Heart left ventricle (tissue), 13 donors: ENCODE results near the gene HS3ST6.

ENCODE experiments used
- POLR2A ChIP-seq, 2 donors: fragments of 450-650 bp; IDR thresholded peaks; one replicate each; pipeline ENCODE4 v1.6.1; 2017; ENCODE audit warnings: antibody characterized with exemption in 2 of 2, mild to moderate bottlenecking in 2 of 2, moderate library complexity in 2 of 2
- TF ChIP-seq, protein P1 (sequence below), 12 donors: fragments of 200-600 bp; sonication (generic) in 4 of 12; IDR thresholded peaks; one replicate each; pipeline versions ENCODE4 v1.5.0 to v1.8.0; 2018 to 2022; ENCODE audit warnings: antibody characterized with exemption in 12 of 12, mild to moderate bottlenecking in 5 of 12
- donor health status: ischemic (EF 13 %, LVEDD 7.1; RV severe dilation, severe dysfunction).
- donor health status: DM: no; HTN: yes; CAD: no.
- donor health status: DM: no; HTN: no; CAD: no.
- donor health status: ischemic (EF 25% LVEDD 6.9; RV normal size, moderate dysfunction).
- donor health status: ischemic (EF 25% LVEDD 5.7; RV mildly dilated, moderate dysfunction).
- donor health status: ischemic (EF 35%, LVEDD 5.7; RV mildly dilated, moderate dysfunction).
- donor health status: nonischemic (EF 11% LVEDD 7.7; RV severe dilation, severe dysfunction).
- donor health status: DM: yes; HTN: yes; CAD: no.
- donor health status: PGD.
- donor health status: ischemic (EF 29% LVEDD 5.4; RV normal size, mild dysfunction).
- donor health status: nonischemic (EF 23%, LVEDD 6.1; RV moderate dilation, normal function).

DNA sequence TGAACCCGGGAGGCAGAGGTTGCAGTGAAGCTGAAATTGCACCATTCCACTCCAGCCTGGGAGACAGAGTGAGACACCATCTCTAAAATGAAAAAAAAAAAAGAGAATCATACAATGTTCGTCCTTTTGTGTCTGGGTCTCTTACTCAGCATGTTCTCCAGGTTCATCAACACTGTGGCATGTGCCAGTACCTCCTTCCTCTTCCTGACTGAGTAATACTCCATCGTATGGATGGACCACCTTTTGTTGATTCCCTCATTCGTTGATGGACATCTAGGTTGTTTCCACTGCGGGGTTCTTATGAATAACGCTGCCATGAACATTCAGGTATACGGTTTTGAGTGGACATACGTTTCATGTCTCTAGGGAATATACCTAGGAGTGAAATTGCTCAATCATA lies 4.1 kb upstream of the HS3ST6 start:
- TF ChIP-seq, protein P1, sequence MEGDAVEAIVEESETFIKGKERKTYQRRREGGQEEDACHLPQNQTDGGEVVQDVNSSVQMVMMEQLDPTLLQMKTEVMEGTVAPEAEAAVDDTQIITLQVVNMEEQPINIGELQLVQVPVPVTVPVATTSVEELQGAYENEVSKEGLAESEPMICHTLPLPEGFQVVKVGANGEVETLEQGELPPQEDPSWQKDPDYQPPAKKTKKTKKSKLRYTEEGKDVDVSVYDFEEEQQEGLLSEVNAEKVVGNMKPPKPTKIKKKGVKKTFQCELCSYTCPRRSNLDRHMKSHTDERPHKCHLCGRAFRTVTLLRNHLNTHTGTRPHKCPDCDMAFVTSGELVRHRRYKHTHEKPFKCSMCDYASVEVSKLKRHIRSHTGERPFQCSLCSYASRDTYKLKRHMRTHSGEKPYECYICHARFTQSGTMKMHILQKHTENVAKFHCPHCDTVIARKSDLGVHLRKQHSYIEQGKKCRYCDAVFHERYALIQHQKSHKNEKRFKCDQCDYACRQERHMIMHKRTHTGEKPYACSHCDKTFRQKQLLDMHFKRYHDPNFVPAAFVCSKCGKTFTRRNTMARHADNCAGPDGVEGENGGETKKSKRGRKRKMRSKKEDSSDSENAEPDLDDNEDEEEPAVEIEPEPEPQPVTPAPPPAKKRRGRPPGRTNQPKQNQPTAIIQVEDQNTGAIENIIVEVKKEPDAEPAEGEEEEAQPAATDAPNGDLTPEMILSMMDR (IDR thresholded peaks at IDR 0.05), result no peak
- TF ChIP-seq POLR2A (IDR thresholded peaks at IDR 0.05), result no peak
